GM12875 (cell line): ENCODE measurements around the gene MAST4.

ENCODE experiments used
- H3K4me3 ChIP-seq: one replicate; pipeline ENCODE4 v1.5.1; 2011; ENCODE audit warnings: low read depth, low read length, control low read depth
- CTCF ChIP-seq: IDR thresholded peaks from 2 replicates; pipeline ENCODE4 v1.5.1; 2011; ENCODE audit warnings: low read depth, mild to moderate bottlenecking, control low read depth, inconsistent platforms, low read length, moderate library complexity, borderline replicate concordance; ENCODE audit not compliant: insufficient read depth

Gene MAST4

GRCh38 chr5:66621736-66622135 lies 25.5 kb downstream of the MAST4 start:
- no peak for TF ChIP-seq CTCF
- no peak overlapping the region for H3K4me3 ChIP-seq

GRCh38 chr5:66628561-66628960 lies 32.4 kb downstream of the MAST4 start:
- no peak for TF ChIP-seq CTCF

GRCh38 chr5:66629446-66629845 lies 33.3 kb downstream of the MAST4 start:
- TF ChIP-seq CTCF: no peak
- H3K4me3 ChIP-seq: no peak overlapping the region

More at GRCh38 chr5:66628561-66628960, 32.4 kb downstream of the MAST4 start:
- no peak overlapping the region for H3K4me3 ChIP-seq

GRCh38 chr5:66633754-66634153 lies 37.6 kb downstream of the MAST4 start:
- no peak overlapping the region for H3K4me3 ChIP-seq
- TF ChIP-seq CTCF: no peak

- H3K4me3 ChIP-seq: no peak overlapping the region
- TF ChIP-seq CTCF: no peak
These were observed 38.4 kb downstream of the MAST4 start for GRCh38 chr5:66634601-66635000.

- no peak overlapping the region for H3K4me3 ChIP-seq
- TF ChIP-seq CTCF: no peak
These were observed 41.8 kb downstream of the MAST4 start for GRCh38 chr5:66637994-66638393.

- no peak overlapping the region for H3K4me3 ChIP-seq
- TF ChIP-seq CTCF: no peak
These were observed 42.8 kb downstream of the MAST4 start for GRCh38 chr5:66639037-66639436.
